OCI-LY7 (cell line): ENCODE data around the gene TK1. TPM values are rescaled to one million over a fixed set of nuclear protein-coding genes. Genes with fewer than 3 reads are reported as not detected.

Experiments used
- BruUV-seq: library from RNA; stranded (reverse); fragments of 400-500 nt; replicated peaks from 2 replicates; lab custom pipeline; 2021; lab: Mats Ljungman, UMichigan
- CTCF ChIA-PET: fragments of 300-600 bp; sonication (Branson Sonifier 250); formaldehyde crosslinking; loops from one replicate; lab custom pipeline; 2022; ENCODE audit warnings: antibody characterized with exemption; ENCODE audit not compliant: unreplicated experiment; lab: Charles Lee
- POLR2A ChIA-PET: fragments of 300-600 bp; sonication (Branson Sonifier 250); formaldehyde crosslinking; loops from one replicate; lab custom pipeline; 2022; ENCODE audit warnings: antibody characterized with exemption; lab: Charles Lee
- DNase-seq: peaks from one replicate; pipeline ENCODE4 v3.0.0-alpha.2; 2015; ENCODE audit warnings: low spot score
- H2AFZ ChIP-seq: fragments of 200-600 bp; sonication (generic), shearing (Covaris generic); 2 replicates; pipeline ENCODE4 v1.6.1; 2014; ENCODE audit warnings: mild to moderate bottlenecking, antibody characterized with exemption, low read length, moderate library complexity
- H3K27ac ChIP-seq: fragments of 200-600 bp; sonication (generic); 2 replicates; pipeline ENCODE4 v1.5.1; 2014; ENCODE audit warnings: mixed run types, low read depth, mild to moderate bottlenecking, moderate library complexity, low read length, inconsistent platforms; ENCODE audit not compliant: poor library complexity, severe bottlenecking
- H3K36me3 ChIP-seq: fragments of 200-600 bp; sonication (generic); 2 replicates; pipeline ENCODE4 v1.6.1; 2014; ENCODE audit warnings: mild to moderate bottlenecking, antibody characterized with exemption, low read length, moderate library complexity, mixed read lengths; ENCODE audit not compliant: insufficient read depth
- H3K4me1 ChIP-seq: fragments of 200-600 bp; sonication (generic); 2 replicates; pipeline ENCODE4 v1.5.1; 2014; ENCODE audit warnings: mild to moderate bottlenecking, low read length; ENCODE audit not compliant: insufficient read depth, poor library complexity, severe bottlenecking
- H3K4me2 ChIP-seq: fragments of 200-600 bp; sonication (generic); 2 replicates; pipeline ENCODE4 v1.6.1; 2014; ENCODE audit warnings: mild to moderate bottlenecking, low read length
- H3K4me3 ChIP-seq: fragments of 200-600 bp; sonication (generic); 2 replicates; pipeline ENCODE4 v1.5.1; 2014; ENCODE audit warnings: mild to moderate bottlenecking, low read depth, low read length; ENCODE audit not compliant: poor library complexity, severe bottlenecking
- H3K79me2 ChIP-seq: fragments of 200-600 bp; sonication (generic); 2 replicates; pipeline ENCODE4 v1.6.1; 2016; ENCODE audit warnings: low read depth, mild to moderate bottlenecking, low read length, moderate library complexity, mixed read lengths; ENCODE audit not compliant: insufficient read depth
- H3K9me2 ChIP-seq: fragments of 200-600 bp; sonication (generic); 2 replicates; pipeline ENCODE4 v1.6.1; 2016; ENCODE audit warnings: mild to moderate bottlenecking, low read length, mixed read lengths; ENCODE audit not compliant: insufficient read depth
- H3K9me3 ChIP-seq: fragments of 200-600 bp; sonication (generic); 2 replicates; pipeline ENCODE4 v1.6.1; 2014; ENCODE audit warnings: mild to moderate bottlenecking, mixed run types, low read length, mixed read lengths
- H4K20me1 ChIP-seq: fragments of 200-600 bp; sonication (generic); 2 replicates; pipeline ENCODE4 v1.6.1; 2014; ENCODE audit warnings: mild to moderate bottlenecking, antibody characterized with exemption, low read length, moderate library complexity, mixed read lengths; ENCODE audit not compliant: insufficient read depth
- CTCF ChIP-seq: fragments of 200-600 bp; sonication (generic); conservative IDR thresholded peaks from 2 replicates; pipeline ENCODE4 v1.5.1; 2014; ENCODE audit warnings: mild to moderate bottlenecking, antibody characterized with exemption, low read length, moderate library complexity, mixed read lengths
- EZH2phosphoT487 ChIP-seq: fragments of 200-600 bp; sonication (generic); IDR thresholded peaks from 2 replicates; pipeline ENCODE4 v1.6.1; 2018; ENCODE audit warnings: low read depth, borderline replicate concordance, mild to moderate bottlenecking, mixed run types, antibody characterized with exemption, low read length, moderate library complexity, mixed read lengths
- intact Hi-C: fragments of 100-400 bp; cut with micrococcal nuclease; formaldehyde crosslinking; loops from one replicate; pipeline ENCODE4 v1.10.0; 2022; ENCODE audit not compliant: unreplicated experiment
- total RNA-seq, 2 experiments: library from RNA; depleted of rRNA in 1 of 2; stranded (reverse); fragments of >200 nt in 1 of 2; shearing (Covaris generic) in 1 of 2; gene quantifications; 2 replicates each; pipeline ENCODE4 v1.2.3, GENCODE V29; 2014 to 2022

TK1 gene
- total RNA-seq, 2 experiments from 2014 or later: 108 to 149 TPM

DNA sequence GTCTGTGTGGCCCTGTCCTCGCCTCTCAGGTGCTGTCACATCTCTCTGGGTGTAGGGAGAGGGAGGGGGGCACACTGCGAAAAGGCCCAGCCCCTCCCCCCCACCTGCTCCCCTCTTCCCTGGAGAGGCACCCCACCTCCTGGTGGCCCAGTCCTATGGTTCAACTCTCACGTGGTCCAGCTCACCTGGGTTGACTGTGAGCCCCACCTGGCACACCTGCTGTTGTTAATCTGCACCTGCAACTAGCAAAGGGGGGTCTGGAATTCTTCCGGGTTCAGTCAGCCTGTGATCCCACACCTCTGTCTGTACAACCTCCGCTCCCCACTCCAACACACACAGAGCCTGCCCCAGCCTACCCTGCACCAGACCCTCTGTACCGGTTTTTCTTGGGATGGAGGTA, 20.4 kb downstream of the TK1 start:
- Histone ChIP-seq H2AFZ (no peak overlapping the region), H3K9me3 (no peaks in the 10 kb centered on the region), H3K4me2 (peak overlapping the region; percentile 34), H3K9me2 (no peaks in the 10 kb centered on the region), H3K36me3 (no peaks in the 10 kb centered on the region), H4K20me1 (no peaks in the 10 kb centered on the region), H3K4me1 (peaks cover 33% of the 10 kb centered on the region), H3K4me3 (no peak overlapping the region), H3K27ac (no peak overlapping the region), H3K79me2 (no peaks in the 10 kb centered on the region)
- ChIA-PET POLR2A (no interaction called here), CTCF (no interaction called here)
- no peak for TF ChIP-seq EZH2phosphoT487
- no peak for TF ChIP-seq CTCF
- no peak for DNase-seq
- no TSS peak for BruUV-seq
- intact Hi-C loops: no loop called here

- no TSS peak for BruUV-seq
Measured at GRCh38 chr17:78164748-78165607, 21.9 kb downstream of the TK1 start.

More at GRCh38 chr17:78164748-78165607, 21.9 kb downstream of the TK1 start:
- CTCF ChIA-PET: no interaction called here
- DNase-seq: no peak
- H3K9me3 ChIP-seq: no peaks in the 10 kb centered on the region
- no peaks in the 10 kb centered on the region for H4K20me1 ChIP-seq
- no peak overlapping the region for H3K4me2 ChIP-seq
- H3K4me1 ChIP-seq: peaks cover 27% of the 10 kb centered on the region
- no peak overlapping the region for H3K27ac ChIP-seq
- H2AFZ ChIP-seq: no peak overlapping the region
- no peaks in the 10 kb centered on the region for H3K9me2 ChIP-seq
- no peaks in the 10 kb centered on the region for H3K79me2 ChIP-seq
- no peaks in the 10 kb centered on the region for H3K36me3 ChIP-seq
- intact Hi-C loops: no loop called here
- no peak for TF ChIP-seq CTCF
- TF ChIP-seq EZH2phosphoT487: no peak
- no peak overlapping the region for H3K4me3 ChIP-seq
- POLR2A ChIA-PET: no interaction called here
